SK-N-SH (cell line): ENCODE measurements around the gene ACSL1. TPM values are rescaled to one million over a fixed set of nuclear protein-coding genes. Genes with fewer than 3 reads are reported as not detected.

Experiments used
- CTCF ChIA-PET: fragments of 300-600, 350-600 bp; formaldehyde crosslinking; extraction: SDS; loops from one replicate; lab custom pipeline; 2021; lab: Yijun Ruan, JAX
- POLR2A ChIA-PET: fragments of 350-600 bp; sonication (Branson Sonifier 250); formaldehyde crosslinking; extraction: SDS; loops from one replicate; lab custom pipeline; 2020; ENCODE audit warnings: antibody characterized with exemption, inconsistent platforms; lab: Yijun Ruan, JAX
- DNase-seq: peaks from one replicate; pipeline ENCODE4 v3.0.0; 2012
- H2AFZ ChIP-seq: fragments of 200-600 bp; sonication (generic); 2 replicates; pipeline ENCODE4 v1.8.1; 2016; ENCODE audit warnings: antibody characterized with exemption, mild to moderate bottlenecking, low read depth
- H3F3A ChIP-seq: fragments of 200-600 bp; sonication (generic); replicated peaks from 2 replicates; pipeline ENCODE3; 2016; ENCODE audit warnings: antibody characterized with exemption, mild to moderate bottlenecking; ENCODE audit not compliant: insufficient read depth
- H3K27ac ChIP-seq, 2 experiments: fragments of 200-500 bp in 1 of 2; fragments of 200-600 bp in 1 of 2; sonication (Bioruptor generic) in 1 of 2; sonication (generic), shearing (Covaris generic) in 1 of 2; 2 replicates each; pipeline versions ENCODE4 v1.5.1 to v1.6.1; 2014 to 2016; ENCODE audit warnings: low read depth in 2 of 2, inconsistent platforms in 1 of 2, low read length in 1 of 2, mild to moderate bottlenecking in 1 of 2, mixed read lengths in 1 of 2
- H3K27me3 ChIP-seq: fragments of 200-600 bp; sonication (generic), shearing (Covaris generic); 2 replicates; pipeline ENCODE4 v1.6.1; 2016; ENCODE audit warnings: mixed run types; ENCODE audit not compliant: insufficient read depth
- H3K36me3 ChIP-seq, 2 experiments: fragments of 200-500 bp in 1 of 2; fragments of 200-600 bp in 1 of 2; sonication (Bioruptor generic) in 1 of 2; sonication (generic) in 1 of 2; replicated peaks in 1 of 2; 2 replicates each; pipeline versions ENCODE3 to v1.5.1; 2014 to 2016; ENCODE audit warnings: low read length in 1 of 2, mild to moderate bottlenecking in 1 of 2; ENCODE audit not compliant: insufficient read depth in 2 of 2, control insufficient read depth in 1 of 2
- H3K4me1 ChIP-seq, 2 experiments: fragments of 200-500 bp in 1 of 2; fragments of 200-600 bp in 1 of 2; sonication (Bioruptor generic) in 1 of 2; sonication (generic), shearing (Covaris generic) in 1 of 2; 2 replicates each; pipeline versions ENCODE4 v1.5.1 to v1.6.1; 2014 to 2016; ENCODE audit warnings: low read depth in 1 of 2, low read length in 1 of 2, mixed run types in 1 of 2; ENCODE audit not compliant: insufficient read depth in 2 of 2, control insufficient read depth in 1 of 2
- H3K4me2 ChIP-seq: fragments of 200-600 bp; sonication (generic), shearing (Covaris generic); 2 replicates; pipeline ENCODE4 v1.6.1; 2017; ENCODE audit warnings: mixed run types
- H3K4me3 ChIP-seq, 2 experiments: fragments of 200-500 bp in 1 of 2; fragments of 200-600 bp in 1 of 2; sonication (Bioruptor generic) in 1 of 2; sonication (generic), shearing (Covaris generic) in 1 of 2; 2 replicates each; pipeline versions ENCODE4 v1.5.1 to v1.8.1; 2014 to 2016; ENCODE audit warnings: low read depth in 2 of 2, inconsistent platforms in 1 of 2, low read length in 1 of 2, mild to moderate bottlenecking in 1 of 2, mixed read lengths in 1 of 2, moderate library complexity in 1 of 2
- H3K79me2 ChIP-seq: fragments of 200-600 bp; sonication (generic); 2 replicates; pipeline ENCODE4 v1.8.1; 2017; ENCODE audit warnings: mild to moderate bottlenecking; ENCODE audit not compliant: insufficient read depth
- H3K9ac ChIP-seq: fragments of 200-600 bp; sonication (generic); 2 replicates; pipeline ENCODE4 v1.6.1; 2017; ENCODE audit warnings: mixed run types
- H3K9me2 ChIP-seq: fragments of 200-600 bp; sonication (generic); 2 replicates; pipeline ENCODE4 v1.6.1; 2017; ENCODE audit warnings: mixed run types
- H3K9me3 ChIP-seq: fragments of 200-600 bp; sonication (generic); 2 replicates; pipeline ENCODE4 v1.6.1; 2017; ENCODE audit warnings: mixed run types, mild to moderate bottlenecking, moderate library complexity
- H4K20me1 ChIP-seq: fragments of 200-600 bp; sonication (generic); 2 replicates; pipeline ENCODE4 v1.6.1; 2017; ENCODE audit warnings: mild to moderate bottlenecking, mixed run types; ENCODE audit not compliant: insufficient read depth
- CHD2 ChIP-seq: fragments of 150-350 bp; IDR thresholded peaks from 2 replicates; pipeline ENCODE4 v1.6.1; 2018; ENCODE audit warnings: low read length; ENCODE audit not compliant: partially characterized antibody
- ELF1 ChIP-seq: IDR thresholded peaks from 2 replicates; pipeline ENCODE4 v1.4.0; 2012
- EP300 ChIP-seq, 2 experiments: IDR thresholded peaks; 2 replicates each; pipeline versions ENCODE4 v1.4.0 to v1.6.1; 2012; ENCODE audit warnings: borderline replicate concordance in 1 of 2, low read depth in 1 of 2, low read length in 1 of 2
- EZH2phosphoT487 ChIP-seq: fragments of 200-600 bp; sonication (generic); IDR thresholded peaks from 2 replicates; pipeline ENCODE4 v1.6.1; 2017; ENCODE audit warnings: low read depth, mixed run types, mild to moderate bottlenecking, antibody characterized with exemption, moderate library complexity, borderline replicate concordance
- FOSL2 ChIP-seq: IDR thresholded peaks from 2 replicates; pipeline ENCODE4 v1.4.0; 2012; ENCODE audit warnings: low read depth, mild to moderate bottlenecking, moderate library complexity, borderline replicate concordance
- FOXM1 ChIP-seq: IDR thresholded peaks from 2 replicates; pipeline ENCODE4 v1.4.0; 2012; ENCODE audit warnings: low read depth, mild to moderate bottlenecking
- GABPA ChIP-seq: IDR thresholded peaks from 2 replicates; pipeline ENCODE4 v1.4.0; 2012; ENCODE audit warnings: low read depth, mild to moderate bottlenecking
- GATA2 ChIP-seq: sonication (generic); formaldehyde crosslinking; IDR thresholded peaks from 2 replicates; pipeline ENCODE4 v1.5.0; 2020; ENCODE audit warnings: mild to moderate bottlenecking, missing genetic modification reagents
- JUND ChIP-seq: IDR thresholded peaks from 2 replicates; pipeline ENCODE4 v1.4.0; 2012
- MEF2A ChIP-seq: IDR thresholded peaks from 2 replicates; pipeline ENCODE4 v1.4.0; 2012; ENCODE audit warnings: low read depth, borderline replicate concordance
- NRF1 ChIP-seq: IDR thresholded peaks from 2 replicates; pipeline ENCODE4 v1.6.1; 2012; ENCODE audit warnings: low read depth, mild to moderate bottlenecking, low read length
- POLR2AphosphoS5 ChIP-seq: IDR thresholded peaks from 2 replicates; pipeline ENCODE4 v1.6.1; 2012; ENCODE audit warnings: low read depth, low read length
- RCOR1 ChIP-seq: fragments of 150-350 bp; IDR thresholded peaks from 2 replicates; pipeline ENCODE4 v1.6.1; 2017; ENCODE audit warnings: antibody characterized with exemption, low read length
- REST ChIP-seq: IDR thresholded peaks from 2 replicates; pipeline ENCODE4 v1.6.1; 2012; ENCODE audit warnings: mild to moderate bottlenecking, low read depth, low read length, moderate library complexity
- RFX5 ChIP-seq: IDR thresholded peaks from 2 replicates; pipeline ENCODE4 v1.6.1; 2012; ENCODE audit warnings: mild to moderate bottlenecking, improper control_type of control experiment, low read length
- RXRA ChIP-seq: IDR thresholded peaks from 2 replicates; pipeline ENCODE4 v1.4.0; 2012; ENCODE audit warnings: low read depth, mild to moderate bottlenecking, borderline replicate concordance
- TCF12 ChIP-seq: IDR thresholded peaks from 2 replicates; pipeline ENCODE4 v1.4.0; 2012
- USF2 ChIP-seq: fragments of 150-350 bp; IDR thresholded peaks from 2 replicates; pipeline ENCODE4 v1.6.1; 2017; ENCODE audit warnings: antibody characterized with exemption, low read length, low read depth, borderline replicate concordance
- WGBS: methylation state at CpG from one replicate; pipeline ENCODE4 v1.1.6; 2017; ENCODE audit warnings: low lambda C conversion rate; 5-methylcytosine and 5-hydroxymethylcytosine counted together
- polyA plus RNA-seq, 3 experiments: library from polyadenylated mRNA; depleted of rRNA; stranded (reverse); fragments of >200 nt; gene quantifications; 2 replicates each; pipeline ENCODE4 v1.2.3, GENCODE V29; 2012

ACSL1 gene
- polyA plus RNA-seq, 1 of the 3 experiments (the other 2 are of a cell fraction): 7.9 TPM

GRCh38 chr4:184729946-184730345, 95.8 kb downstream of the ACSL1 start:
- H3K79me2 ChIP-seq: peaks cover 46% of the 10 kb centered on the region
- no peaks in the 10 kb centered on the region for H3K27me3 ChIP-seq
- H3K9ac ChIP-seq: no peak overlapping the region
- TF ChIP-seq REST (no peak), FOSL2 (no peak), JUND (no peak), RXRA (no peak), ELF1 (no peak), GATA2 (CRISPR knock-in tag) (no peak), EZH2phosphoT487 (no peak), RFX5 (no peak), EP300 (IDR thresholded peaks at IDR 0.05; ENCODE audit: borderline replicate concordance in 1 of 2, low read depth in 1 of 2, low read length in 1 of 2) (no peak), POLR2AphosphoS5 (no peak), CHD2 (no peak), MEF2A (no peak), TCF12 (no peak), NRF1 (no peak), FOXM1 (no peak)
- DNase-seq: no peak
- 0 out of 2 replicates have a peak overlapping the region, but pooled peaks have one; percentile 34 for H3K4me2 ChIP-seq
- H3K27ac ChIP-seq: peak overlapping the region in 1 of 2 experiments; percentile 9; a peak in 2 of 4 replicates
- CTCF ChIA-PET: interaction anchor here (1.2 to 1.5 kb wide), 3 partner anchors 9 to 90 kb away, joined by 3 to 5 read pairs (median 3); no protein-coding TSS in a partner anchor
- peaks cover 2% of the 10 kb centered on the region for H3F3A ChIP-seq
- H4K20me1 ChIP-seq: no peaks in the 10 kb centered on the region
- POLR2A ChIA-PET: no interaction called here
- peaks cover 11 to 19% of the 10 kb centered on the region in 2 experiments; a peak in 3 of 4 replicates for H3K4me1 ChIP-seq
- H3K36me3 ChIP-seq: peaks cover 18 to 22% of the 10 kb centered on the region in 2 experiments
- 98% methylated on average over 4 of the region's 5 CpGs for WGBS
- H3K9me3 ChIP-seq: no peaks in the 10 kb centered on the region
- no peaks in the 10 kb centered on the region for H3K9me2 ChIP-seq
- H3K4me3 ChIP-seq: no peak overlapping the region
- peak overlapping the region; percentile 24; the same call in 1 of the 2 replicates for H2AFZ ChIP-seq

GRCh38 chr4:184728858-184729257, 96.9 kb downstream of the ACSL1 start:
- Histone ChIP-seq H4K20me1 (no peaks in the 10 kb centered on the region), H3F3A (peaks cover 2% of the 10 kb centered on the region), H3K4me3 (no peak overlapping the region), H3K79me2 (peaks cover 46% of the 10 kb centered on the region), H3K27ac (peak overlapping the region in 1 of 2 experiments; percentile 27; a peak in 2 of 4 replicates), H3K27me3 (no peaks in the 10 kb centered on the region), H3K4me2 (peak overlapping the region; percentile 34; the same call in 1 of the 2 replicates), H3K9me3 (no peaks in the 10 kb centered on the region), H3K36me3 (peaks cover 28 to 29% of the 10 kb centered on the region in 2 experiments), H3K4me1 (peaks cover 11 to 19% of the 10 kb centered on the region in 2 experiments; a peak in 2 of 4 replicates), H3K9me2 (no peaks in the 10 kb centered on the region), H2AFZ (no peak overlapping the region), H3K9ac (no peak overlapping the region)
- no peak for DNase-seq
- 79% methylated on average over 2 of the region's 2 CpGs for WGBS
- ChIA-PET POLR2A (no interaction called here), CTCF (interaction anchor here (0.6 to 1.5 kb wide), 2 partner anchors 20 to 256 kb away, joined by 3 to 5 read pairs; no protein-coding TSS in a partner anchor)
- 0 out of 2 replicates have a peak, but pooled peaks have one; percentile 1 for TF ChIP-seq FOSL2
- TF ChIP-seq RCOR1: no peak
- TF ChIP-seq GABPA: no peak
- no peak for TF ChIP-seq USF2
- TF ChIP-seq MEF2A: no peak
